HG03060 (cell line): ENCODE data around the gene LRRK1.

ENCODE experiments used
- ATAC-seq: cut with Tn5 transposase; IDR thresholded peaks from one replicate; pipeline ENCODE4 v1.9.1; 2021; ENCODE audit warnings: low read depth, moderate number of reproducible peaks; ENCODE audit not compliant: unreplicated experiment

LRRK1 gene

GRCh38 chr15:100890051-100890720 is 29.0 kb upstream of the LRRK1 start:
- ATAC-seq: no peak

GRCh38 chr15:100890850-100891249 is 28.3 kb upstream of the LRRK1 start:
- no peak for ATAC-seq

- no peak for ATAC-seq
These were observed 27.7 kb upstream of the LRRK1 start for GRCh38 chr15:100891307-100892012.

- no peak for ATAC-seq
These were observed 27.2 kb upstream of the LRRK1 start for GRCh38 chr15:100892013-100892355.

- ATAC-seq: no peak
These were observed 25.7 kb upstream of the LRRK1 start for GRCh38 chr15:100893261-100893963.

- ATAC-seq: no peak
These were observed 25.2 kb upstream of the LRRK1 start for GRCh38 chr15:100893964-100894295.

- ATAC-seq: no peak
These were observed 23.4 kb upstream of the LRRK1 start for GRCh38 chr15:100895721-100896120.

- no peak for ATAC-seq
These were observed 21.7 kb upstream of the LRRK1 start for GRCh38 chr15:100897221-100898151.

- ATAC-seq: no peak
These were observed 21.0 kb upstream of the LRRK1 start for GRCh38 chr15:100898152-100898490.

- ATAC-seq: no peak
These were observed 20.3 kb upstream of the LRRK1 start for GRCh38 chr15:100898661-100899462.

- no peak for ATAC-seq
These were observed 19.6 kb upstream of the LRRK1 start for GRCh38 chr15:100899601-100900000.

- ATAC-seq: no peak
These were observed 18.9 kb upstream of the LRRK1 start for GRCh38 chr15:100900136-100900794.

- no peak for ATAC-seq
These were observed 18.4 kb upstream of the LRRK1 start for GRCh38 chr15:100900795-100901169.

GRCh38 chr15:100901296-100901695 is 17.9 kb upstream of the LRRK1 start:
- ATAC-seq: no peak

GRCh38 chr15:100901702-100902435 is 17.3 kb upstream of the LRRK1 start:
- ATAC-seq: no peak

GRCh38 chr15:100902436-100903167 is 16.6 kb upstream of the LRRK1 start:
- ATAC-seq: no peak

GRCh38 chr15:100903168-100903554 is 16.0 kb upstream of the LRRK1 start:
- no peak for ATAC-seq

- no peak for ATAC-seq
These were observed 13.3 kb upstream of the LRRK1 start for GRCh38 chr15:100905850-100906249.
